Stimulated activated CD8-positive, alpha-beta memory T cell treated with anti-CD3 and anti-CD28 coated beads, Interleukin-12 subunit alpha, Interleukin-12 subunit beta, amount 100 ng/mL, for 24 hours (primary cell): ENCODE data around the gene ANKRD44.

Experiments
- DNase-seq: peaks from one replicate; pipeline ENCODE4 v3.0.0-alpha.2; 2020; ENCODE audit errors: extremely low read depth

The ANKRD44 gene

DNA sequence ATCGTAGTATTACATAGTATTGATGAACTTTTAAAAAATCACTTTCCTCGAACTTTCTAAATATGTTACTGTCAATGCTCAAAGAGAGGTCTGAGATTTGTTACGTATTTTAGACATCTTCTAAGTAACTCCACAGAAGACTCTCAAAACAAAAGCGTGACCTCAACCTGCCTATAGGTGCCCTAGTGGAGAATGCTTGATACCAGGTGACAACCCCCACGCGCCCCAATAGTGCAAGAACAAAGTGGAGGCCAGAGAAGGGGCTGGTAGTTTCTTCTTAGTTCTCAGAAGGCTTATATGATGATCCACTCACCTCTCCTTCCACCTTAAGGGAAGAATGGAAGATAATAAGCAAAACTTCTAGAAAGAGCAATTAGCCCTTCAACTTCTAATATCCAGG lies 102.6 kb downstream of the ANKRD44 start:
- no peak for DNase-seq

DNA sequence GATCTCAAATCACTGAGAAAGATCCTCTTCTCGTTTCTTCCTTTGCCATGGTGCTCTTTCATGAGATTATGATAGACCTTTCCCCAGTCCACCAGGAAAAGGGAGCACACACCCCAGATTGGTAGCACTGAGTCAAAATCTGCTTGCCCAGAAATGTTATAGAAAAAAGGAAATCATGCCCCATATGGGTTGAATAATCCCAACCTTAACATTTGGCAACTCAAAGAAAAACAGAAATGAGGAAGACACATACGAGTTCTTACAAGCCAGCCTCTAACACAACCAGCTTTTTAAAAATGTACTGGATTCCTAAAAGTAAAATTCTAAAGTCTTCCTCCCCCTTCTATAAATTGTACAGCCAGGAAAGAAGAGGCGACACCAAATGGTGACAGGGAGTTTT lies 103.0 kb downstream of the ANKRD44 start:
- DNase-seq, result no peak

DNA sequence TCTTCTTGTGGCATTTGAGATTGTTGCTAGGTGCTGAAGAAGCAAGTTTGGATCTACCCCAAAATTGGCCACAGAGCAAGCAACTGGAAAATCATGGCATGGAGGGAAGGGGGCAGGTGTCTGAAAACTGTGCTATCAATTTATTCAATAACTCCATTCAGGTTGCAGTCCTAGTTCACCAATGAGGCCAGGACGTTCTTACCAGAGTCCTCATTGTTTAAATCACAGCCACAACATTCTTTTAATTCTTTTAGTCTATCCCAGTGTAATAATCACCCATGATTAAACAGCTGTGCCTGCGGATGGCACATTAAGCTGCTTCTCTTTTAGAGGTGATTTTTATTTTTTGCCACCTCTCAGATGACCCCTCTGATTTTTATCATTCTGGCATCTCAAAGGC lies 103.5 kb downstream of the ANKRD44 start:
- no peak for DNase-seq

DNA sequence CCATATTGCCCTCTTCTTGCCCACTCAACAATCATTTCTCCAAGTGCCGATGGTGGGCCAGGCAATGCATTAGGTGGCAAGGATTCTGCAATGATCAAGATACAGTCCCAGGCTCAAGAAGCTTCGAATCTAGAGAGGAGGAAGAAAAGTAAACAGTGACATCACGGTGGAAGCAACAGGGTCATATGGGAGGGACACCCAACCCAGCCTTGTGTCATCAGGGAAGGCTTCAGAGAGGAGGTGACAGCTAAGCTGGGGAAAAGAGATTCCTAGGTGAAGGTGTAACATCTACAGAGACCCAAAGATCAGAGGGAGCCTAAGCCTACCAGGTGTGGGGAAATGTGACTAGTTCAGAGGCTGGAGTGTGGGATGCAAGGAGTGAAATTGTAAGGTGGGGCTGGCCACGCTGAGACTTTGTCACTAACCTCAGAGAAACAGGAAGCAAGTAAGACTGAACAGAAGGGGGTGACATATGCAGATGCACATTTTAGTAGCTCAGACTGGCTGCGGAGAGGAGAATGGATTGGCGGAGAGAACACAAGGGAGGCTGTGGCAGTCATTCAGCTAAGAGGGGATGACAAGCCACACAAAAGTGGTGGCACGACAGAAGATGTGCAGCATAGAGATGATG lies 104.9 kb downstream of the ANKRD44 start:
- peak; percentile 17 for DNase-seq

DNA sequence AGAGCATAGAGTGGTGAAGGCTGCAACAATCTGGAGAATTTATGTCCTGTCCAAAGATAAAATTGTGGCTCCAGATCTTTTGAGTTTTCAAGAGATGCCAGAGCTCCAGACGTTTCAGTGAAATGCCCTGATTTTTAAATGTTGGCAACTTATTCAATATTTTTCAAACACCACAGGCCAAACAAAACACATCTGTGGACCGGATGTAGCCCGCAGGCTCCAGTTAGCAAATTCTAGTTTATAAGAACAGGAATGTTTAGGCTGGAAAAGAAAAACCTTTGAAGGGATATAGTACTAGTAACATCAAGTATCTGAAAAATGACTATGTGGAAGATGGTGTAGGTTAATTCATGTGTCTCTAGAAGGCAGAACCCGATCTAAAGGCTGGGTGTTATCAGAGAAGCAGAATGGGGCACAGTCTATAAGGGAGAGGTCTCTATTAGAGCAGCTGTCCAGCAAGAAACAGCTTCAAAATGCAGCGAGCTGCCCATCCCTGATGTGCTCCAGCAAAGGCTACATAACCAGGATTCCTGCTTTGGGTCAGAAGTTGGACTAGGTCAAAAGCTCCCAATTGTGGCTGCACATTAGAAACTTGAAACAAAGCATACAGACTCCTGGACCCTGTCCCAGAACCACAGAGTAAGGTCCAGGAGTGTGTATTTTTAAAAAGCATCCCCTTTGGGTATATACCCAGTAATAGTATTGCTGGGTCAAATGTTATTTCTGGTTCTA lies 105.9 kb downstream of the ANKRD44 start:
- no peak for DNase-seq

DNA sequence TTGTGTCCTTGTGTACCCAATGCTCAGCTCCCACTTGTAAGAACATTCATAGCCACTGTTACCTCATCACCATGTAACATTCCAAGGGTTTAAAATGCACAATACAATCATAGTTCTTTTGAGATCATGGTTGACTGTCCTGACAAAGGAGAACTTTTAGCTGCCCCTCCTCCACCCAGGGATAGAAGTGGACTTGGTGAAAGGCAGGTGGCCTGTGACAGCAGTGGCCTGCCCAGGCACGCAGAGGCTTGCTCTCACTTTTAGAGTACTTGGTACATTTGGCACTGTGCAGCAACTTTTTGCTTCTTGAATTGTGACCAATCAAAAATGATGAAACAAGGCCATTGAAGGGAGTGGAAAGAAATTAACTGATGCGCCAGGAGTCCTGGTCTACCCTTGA lies 108.7 kb downstream of the ANKRD44 start:
- DNase-seq, result no peak

DNA sequence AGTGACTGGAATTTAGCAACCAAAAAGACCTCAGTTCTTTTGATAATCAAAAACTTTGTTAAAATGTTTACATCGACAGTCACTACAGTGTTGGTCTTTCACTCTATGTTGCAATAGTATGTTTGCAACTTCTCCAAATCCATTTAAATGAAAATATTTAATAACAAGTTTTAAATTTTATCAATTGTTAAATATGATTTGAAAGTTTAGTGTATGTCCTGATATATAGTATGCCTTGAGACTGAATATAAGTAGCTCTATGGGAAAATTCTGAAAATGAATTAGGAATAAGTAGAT lies 109.9 kb downstream of the ANKRD44 start:
- no peak for DNase-seq

DNA sequence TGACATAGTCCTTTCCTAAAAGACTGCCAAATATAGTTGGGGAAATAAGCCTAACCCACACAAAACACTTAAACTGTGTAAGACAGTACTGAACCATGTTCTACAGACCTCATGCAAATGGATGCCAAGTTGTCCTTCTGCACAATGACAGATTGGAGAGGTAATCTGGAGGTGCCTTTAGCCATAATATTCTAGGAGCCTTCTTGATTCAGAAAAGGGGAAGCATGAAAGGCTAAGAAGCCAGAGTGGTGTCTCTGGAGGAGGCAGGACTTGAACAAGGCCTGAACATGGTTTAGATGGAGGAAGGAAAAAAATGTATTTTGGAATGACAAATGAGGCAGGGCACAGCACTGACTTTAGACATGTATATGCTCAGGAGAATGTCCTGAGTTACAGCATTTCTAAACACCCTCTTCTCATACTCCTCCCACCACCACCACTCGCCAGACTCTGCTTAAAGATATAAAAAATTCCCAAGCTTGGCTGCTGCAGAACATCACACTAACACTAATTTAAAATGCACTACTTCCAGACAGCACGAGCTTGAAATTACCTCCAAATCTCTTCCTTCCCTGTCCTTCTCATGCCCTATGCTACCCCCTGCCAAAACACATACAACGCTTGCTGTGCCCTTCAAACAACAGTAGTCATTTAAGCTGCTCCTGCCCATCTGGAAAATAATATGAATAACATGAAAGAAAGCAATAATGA lies 110.4 kb downstream of the ANKRD44 start:
- no peak for DNase-seq

DNA sequence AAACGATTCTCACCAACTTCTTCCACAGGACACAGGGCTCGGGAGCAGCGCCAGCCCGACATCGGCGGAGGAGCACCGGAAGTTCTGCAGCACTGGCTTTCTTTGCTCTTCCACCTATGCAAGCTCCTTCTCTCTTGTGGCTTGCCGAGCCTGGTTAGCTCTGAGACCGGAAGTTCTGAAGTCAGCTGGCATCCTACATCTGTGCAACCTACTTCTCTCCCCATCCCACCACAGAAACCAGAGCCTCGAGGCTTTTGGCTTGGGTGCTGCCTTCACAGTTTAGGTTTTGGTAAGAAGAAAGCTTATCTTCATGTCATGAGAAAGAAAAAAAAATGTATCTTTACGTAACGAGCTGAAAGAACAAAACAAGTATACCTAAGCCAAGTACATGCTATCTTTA lies 111.7 kb downstream of the ANKRD44 start:
- peak; percentile 67 for DNase-seq

DNA sequence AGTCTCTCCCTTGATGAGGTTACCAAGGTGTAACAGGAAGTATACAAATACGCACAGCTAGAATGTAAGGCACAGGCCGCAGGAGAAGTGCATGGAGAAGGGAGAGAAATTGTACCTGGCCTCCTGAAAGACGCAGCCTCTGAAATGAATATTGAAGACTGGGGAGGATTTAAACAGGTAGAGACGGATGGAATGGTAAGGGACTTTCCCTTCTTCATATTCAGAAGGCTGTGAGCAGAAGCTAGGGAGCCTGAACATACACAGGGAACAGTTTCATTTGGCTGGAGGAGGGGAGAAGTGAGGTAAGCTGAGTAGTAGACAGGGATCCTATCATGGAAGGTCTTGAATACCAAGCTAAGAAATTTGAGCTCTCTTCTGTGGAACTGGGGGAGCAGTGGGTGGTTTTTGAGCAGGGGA lies 112.7 kb downstream of the ANKRD44 start:
- no peak for DNase-seq

DNA sequence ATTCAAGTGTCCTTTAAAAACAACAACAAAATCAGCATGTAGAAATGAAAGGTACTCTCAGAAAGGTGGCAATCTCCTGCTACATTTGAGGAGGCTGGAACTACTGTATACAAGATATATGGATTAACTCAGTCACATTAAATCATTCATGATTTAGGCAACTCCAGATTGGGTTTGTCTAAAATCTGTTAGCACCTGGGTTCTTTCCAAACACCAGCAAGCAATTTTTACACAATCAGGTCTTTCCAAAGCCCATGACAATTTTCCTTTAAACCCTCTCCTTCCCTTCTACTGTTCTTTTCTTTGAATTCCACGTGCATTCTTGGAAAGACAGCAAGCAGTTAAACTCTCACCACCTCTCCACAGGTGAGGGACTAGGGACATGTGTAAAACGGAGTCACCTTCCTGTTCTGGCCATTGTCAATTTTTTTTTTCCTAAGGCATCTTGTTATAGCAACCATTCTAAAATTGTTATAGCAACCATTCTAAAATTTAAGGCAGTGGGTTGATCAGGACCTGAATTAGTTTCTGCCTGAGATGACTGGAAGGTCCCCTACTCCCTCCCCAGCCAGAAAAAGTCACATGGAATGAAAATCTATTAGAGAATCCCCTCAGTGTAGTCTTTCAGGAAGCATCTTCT lies 113.9 kb downstream of the ANKRD44 start:
- DNase-seq, result no peak

DNA sequence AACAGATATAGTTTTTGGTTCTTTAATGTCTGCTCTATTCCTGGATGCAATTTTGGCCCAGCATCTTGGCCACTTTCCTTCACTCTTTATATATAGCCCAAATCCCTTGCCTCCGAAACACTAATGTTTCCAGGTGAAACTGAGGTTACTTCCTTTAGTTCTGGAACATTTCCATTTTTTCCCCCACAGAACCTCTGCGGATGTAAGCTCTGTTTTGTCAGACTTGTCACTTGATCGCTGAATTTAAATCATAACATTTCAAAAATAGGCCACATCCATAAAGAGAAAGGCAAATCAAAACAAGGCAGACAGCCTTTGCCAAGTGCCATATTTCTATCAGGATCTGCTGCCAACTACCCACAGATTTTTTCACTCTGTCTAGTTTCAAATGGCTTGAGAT lies 115.1 kb downstream of the ANKRD44 start:
- DNase-seq, result no peak

DNA sequence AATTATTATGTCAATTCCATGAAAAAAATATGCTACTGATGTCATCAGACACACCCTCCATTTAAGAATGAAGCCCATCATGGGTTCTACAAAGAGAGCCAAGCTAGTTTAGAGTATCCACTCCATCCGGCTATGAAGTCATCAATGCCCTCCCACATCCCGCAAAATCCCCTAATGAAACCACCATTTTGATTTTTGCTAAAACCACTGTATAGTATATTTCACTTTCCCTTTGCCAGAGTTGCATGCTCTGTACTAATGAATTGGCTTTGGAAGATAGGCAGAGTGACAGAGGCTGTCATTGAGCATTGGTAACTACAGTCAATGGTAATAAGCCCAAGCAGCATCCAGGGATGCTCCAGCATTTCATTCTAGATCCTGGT lies 118.6 kb downstream of the ANKRD44 start:
- DNase-seq, result no peak

DNA sequence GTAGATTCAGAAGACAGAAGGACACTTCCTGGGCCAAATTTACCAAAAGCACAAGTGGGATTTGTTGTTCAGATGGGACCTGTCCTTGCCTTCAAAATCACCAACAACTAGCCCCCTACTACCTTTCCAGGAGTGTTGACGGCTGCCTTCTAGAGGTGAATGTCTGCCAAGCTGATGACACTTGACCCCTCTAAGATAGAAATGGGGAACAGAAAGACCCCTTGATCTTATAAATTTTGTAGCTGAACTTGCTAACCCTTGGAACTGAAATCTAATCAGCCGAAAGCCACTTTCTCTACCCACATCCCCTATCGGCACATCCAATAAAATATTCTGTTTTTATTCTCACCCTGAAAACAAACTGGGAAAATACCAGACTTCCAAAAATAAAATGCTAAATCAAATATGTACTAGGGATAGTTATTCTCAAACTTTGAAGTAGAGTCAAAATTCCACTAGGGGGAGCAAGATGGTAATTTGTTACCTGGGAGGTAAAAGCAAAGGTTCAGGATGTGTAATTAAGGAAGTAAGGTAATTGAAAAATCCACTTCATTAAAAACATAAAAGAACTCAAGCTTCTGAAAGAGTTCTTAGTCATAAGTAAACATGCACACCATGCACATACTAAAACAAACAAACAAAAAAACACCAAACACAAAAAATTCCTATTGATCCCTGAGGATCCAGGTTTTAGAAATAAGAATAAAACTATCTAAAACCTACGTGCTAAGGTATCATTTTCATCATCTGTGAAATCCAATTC lies 119.2 kb downstream of the ANKRD44 start:
- no peak for DNase-seq

DNA sequence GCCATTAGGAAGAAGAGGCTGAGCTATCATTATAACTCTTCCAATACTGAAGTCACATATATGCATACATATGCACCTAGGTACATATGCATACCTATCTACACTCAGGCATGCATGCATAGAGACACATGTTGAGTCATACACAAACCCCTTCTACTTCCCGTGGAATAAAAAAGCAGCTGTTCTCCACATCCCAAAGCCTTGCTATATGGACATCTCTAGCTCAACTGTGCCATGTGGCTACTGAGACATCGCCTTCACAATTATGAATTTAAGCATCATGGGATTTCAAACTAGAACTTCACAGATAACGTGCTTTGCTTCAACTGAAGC lies 120.5 kb downstream of the ANKRD44 start:
- DNase-seq, result no peak

DNA sequence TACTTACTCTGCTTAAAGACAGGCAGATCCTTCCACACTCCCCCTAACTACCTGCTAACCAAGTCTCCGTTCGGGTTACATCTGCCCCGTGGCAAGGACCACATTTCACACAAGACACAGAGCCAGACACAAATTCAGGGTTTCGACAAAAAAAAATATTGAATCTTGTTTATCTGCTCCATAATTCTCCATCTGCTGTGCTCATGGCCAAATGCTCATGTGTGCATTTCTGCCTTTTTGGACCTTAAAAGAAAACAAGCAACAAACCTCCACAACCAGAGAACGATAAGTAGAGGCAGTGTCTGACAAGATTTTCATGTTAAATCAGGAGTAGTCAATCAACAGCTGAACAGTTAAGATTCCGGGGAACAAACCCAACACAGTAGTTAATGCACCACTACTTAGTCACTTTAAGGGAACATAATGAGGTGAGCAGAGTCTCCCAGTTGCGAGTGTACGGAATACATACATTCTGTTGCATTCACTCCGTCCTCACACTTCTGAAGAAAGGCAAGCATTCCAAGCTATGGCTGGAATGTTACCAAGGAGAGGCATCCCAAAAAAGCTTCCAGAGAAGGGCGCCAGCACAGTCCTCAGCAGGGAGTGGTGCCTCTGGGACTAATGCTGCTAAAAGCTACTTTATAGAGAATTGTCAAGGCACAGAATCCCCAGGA lies 121.0 kb downstream of the ANKRD44 start:
- no peak for DNase-seq

DNA sequence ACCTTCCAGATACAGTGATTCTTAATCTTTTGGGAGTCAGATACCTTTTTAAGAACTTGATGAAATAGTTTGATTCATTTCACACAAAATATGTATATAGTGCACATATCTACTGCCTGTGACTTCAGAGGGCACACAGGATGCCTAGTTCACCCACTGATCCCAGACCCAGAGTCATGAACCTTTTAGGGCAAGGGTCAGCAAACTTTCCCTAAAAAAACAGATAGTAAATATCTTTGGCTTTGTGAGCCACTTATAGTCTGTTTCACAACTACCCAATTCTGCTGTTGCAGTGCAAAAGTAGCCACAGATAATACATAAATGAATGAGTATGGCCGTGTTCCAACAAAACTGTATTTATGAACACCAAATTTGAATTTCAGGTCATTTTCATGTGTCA lies 124.9 kb downstream of the ANKRD44 start:
- no peak for DNase-seq

DNA sequence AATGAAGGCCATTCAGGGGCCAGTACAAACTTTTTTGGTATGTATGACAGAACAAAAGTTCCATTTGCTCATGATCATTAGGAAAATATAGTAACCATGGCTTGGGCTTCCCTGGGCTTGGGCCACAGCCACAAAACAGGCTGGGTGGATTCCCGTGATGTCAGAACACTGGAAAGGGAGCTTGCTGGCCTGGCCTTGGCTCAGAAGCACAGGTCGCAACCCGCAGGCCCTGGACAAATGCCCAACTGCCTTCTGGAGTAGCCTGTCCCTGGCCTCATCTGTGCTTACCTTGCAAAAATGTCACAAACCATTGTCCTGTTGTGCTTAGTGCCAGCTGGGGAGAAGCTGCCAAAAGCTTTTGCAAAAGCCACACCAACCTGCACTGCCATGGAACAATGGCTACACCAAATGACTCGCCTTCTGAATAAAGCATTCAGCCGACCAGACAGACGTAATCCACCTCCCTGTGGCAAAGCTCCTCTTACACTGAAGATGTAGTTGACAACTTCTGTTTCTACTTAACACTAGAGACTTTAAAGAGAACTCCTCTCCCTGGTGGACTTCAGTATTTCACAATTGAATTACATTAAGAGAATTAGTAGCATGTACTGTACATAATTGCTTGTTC lies 125.5 kb downstream of the ANKRD44 start:
- no peak for DNase-seq

DNA sequence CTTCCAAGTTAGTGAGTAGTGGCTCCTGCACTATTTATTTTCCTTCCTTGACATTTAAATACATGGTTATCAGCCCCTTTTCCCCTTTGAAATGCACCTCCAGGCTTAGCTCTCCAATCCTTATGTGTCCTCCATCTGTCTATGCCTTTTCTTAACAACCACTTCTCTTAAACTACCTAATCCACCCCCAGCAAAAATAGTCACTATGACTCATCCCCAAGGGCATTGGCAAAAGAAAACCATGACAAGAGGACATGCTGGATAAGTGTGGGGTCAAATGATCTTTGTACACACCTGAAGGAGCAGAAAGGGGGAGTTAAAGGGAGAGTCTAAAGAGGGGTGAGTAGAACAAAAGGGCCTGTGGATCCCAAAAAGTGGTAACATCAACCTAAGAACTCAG lies 127.2 kb downstream of the ANKRD44 start:
- DNase-seq, result no peak

DNA sequence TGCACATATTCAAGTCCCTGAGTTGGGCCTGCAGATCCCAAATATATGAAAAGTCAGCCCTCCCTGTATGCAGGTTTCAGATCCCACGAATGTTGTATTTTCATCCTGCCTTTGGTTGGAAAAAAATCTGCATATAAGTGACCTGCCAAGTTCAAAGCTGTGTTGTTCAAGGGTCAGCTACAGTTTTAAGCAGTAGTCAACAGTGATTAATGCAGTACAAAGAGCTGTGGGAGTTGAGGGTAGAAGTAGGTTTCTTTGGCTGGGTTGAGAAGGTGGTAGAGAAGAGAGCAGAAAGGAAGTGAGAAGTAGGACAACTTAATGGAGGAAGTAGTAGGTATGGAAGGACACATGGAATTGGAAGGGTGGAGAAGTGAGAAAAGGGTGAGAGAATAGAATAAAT lies 127.9 kb downstream of the ANKRD44 start:
- DNase-seq, result no peak

DNA sequence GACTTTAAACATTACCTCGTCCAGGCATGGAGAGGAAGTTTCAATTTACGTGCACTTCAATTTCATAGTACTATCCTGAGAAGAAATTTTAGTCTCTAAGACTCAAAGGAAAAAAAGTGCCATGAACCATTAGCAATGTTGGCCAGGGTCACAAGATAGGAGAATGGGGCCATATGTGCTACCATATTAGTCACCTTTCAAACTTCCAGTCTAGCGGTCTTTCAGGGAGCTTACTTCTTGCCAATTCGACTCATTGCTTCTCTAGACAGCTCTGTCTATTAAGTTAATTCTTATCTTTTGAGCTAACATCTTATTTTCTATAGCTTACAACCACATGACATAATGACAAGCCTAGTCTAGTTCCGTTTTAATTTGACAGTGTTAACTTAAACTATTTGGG lies 129.1 kb downstream of the ANKRD44 start:
- no peak for DNase-seq
